Epithelial cell of prostate (primary cell): ENCODE data around the gene SYT7.
A peak's percentile ranks its signal among the peaks of the same experiment; 100 is the strongest.
"Not testable (repeated sequence)": the region's sequence is repeated elsewhere in the genome, so short reads cannot be mapped to it uniquely, and the experiment has no call there.

Experiments used
- DNase-seq: peaks from one replicate; pipeline ENCODE4 v3.0.0-alpha.2; 2011; ENCODE audit warnings: low read depth, low spot score
- H3K27ac ChIP-seq: fragments of 450-650 bp; 2 replicates; pipeline ENCODE4 v1.5.1; 2017; ENCODE audit warnings: mild to moderate bottlenecking

Gene SYT7, protein sequence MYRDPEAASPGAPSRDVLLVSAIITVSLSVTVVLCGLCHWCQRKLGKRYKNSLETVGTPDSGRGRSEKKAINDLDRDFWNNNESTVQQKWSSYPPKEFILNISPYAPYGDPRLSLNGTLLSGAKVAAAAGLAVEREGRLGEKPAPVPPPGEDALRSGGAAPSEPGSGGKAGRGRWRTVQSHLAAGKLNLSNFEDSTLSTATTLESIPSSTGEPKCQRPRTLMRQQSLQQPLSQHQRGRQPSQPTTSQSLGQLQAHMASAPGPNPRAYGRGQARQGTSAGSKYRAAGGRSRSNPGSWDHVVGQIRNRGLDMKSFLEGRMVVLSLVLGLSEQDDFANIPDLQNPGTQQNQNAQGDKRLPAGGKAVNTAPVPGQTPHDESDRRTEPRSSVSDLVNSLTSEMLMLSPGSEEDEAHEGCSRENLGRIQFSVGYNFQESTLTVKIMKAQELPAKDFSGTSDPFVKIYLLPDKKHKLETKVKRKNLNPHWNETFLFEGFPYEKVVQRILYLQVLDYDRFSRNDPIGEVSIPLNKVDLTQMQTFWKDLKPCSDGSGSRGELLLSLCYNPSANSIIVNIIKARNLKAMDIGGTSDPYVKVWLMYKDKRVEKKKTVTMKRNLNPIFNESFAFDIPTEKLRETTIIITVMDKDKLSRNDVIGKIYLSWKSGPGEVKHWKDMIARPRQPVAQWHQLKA

DNA sequence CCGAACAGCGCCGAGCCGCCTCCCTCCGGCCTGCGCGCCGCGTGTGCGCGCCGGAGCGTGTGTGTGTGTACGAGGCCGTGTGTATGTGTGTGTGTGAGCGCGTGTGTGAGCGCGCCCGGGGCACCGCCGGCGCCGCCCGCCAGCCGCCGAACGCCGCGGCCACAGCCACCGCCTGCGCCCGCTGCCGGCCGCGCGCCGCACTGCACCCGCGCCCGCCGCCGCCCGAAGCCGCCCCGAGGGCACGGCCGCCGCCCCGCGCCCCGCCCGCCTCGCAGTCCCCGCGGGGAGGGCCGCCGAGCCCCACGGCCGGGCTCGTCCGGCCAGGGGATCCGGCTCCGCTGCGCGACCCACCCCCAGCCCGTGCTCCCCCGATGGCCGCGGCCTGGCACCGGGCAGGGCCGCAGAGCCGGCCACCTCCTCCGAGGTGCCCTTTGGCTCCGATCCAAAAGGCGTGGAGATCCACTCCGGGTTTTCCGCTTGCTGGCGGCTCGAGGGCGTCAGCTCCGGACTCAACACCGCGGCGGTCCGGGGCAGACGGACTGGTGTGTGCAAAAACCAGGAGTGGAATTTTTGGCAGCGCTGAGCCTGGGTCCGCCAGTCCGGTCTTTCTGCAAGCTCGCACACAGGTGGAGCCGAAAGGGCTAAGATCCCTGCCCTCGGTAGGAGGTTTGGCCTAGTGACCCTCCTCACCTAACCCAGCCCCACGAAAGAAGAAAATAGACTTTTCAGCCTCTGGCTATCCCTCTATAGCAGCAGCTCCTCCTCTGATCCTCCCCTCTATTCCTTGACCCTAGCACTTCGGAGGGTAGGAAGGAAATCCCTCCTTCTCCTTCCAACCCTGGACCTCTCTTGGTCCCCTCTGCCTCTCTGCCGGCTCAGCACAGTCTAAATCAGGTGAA is at the start of gene SYT7:
TSS of gene SYT7 (minus strand) at position 47 of the 899 bp plus-strand sequence. CDS start 256 bp downstream, outside the sequence.
- peak; percentile 90 for DNase-seq
- H3K27ac ChIP-seq = peak within 1 kb of the TSS; percentile 51

DNA sequence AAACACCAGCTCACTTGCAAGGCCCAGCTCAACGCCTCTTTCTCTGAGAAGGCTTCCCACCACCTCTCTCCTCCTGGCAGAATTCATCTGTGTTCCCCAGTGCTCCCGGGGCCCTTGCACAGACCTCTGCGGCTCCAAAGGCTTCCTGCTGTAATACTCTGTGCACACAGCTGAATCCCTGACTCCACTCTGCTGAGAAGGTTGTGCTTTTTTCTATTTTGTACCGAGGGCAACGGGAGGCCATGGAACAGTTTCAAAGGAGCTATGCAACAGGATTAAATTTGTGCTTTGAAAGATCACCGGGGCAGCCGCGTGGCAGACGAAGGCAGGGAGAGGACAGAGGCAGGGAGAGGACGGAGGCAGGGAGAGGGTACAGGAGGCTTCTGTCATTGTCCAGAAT is 49.2 kb upstream of the SYT7 start:
- no peak overlapping the region for H3K27ac ChIP-seq
- no peak for DNase-seq

DNA sequence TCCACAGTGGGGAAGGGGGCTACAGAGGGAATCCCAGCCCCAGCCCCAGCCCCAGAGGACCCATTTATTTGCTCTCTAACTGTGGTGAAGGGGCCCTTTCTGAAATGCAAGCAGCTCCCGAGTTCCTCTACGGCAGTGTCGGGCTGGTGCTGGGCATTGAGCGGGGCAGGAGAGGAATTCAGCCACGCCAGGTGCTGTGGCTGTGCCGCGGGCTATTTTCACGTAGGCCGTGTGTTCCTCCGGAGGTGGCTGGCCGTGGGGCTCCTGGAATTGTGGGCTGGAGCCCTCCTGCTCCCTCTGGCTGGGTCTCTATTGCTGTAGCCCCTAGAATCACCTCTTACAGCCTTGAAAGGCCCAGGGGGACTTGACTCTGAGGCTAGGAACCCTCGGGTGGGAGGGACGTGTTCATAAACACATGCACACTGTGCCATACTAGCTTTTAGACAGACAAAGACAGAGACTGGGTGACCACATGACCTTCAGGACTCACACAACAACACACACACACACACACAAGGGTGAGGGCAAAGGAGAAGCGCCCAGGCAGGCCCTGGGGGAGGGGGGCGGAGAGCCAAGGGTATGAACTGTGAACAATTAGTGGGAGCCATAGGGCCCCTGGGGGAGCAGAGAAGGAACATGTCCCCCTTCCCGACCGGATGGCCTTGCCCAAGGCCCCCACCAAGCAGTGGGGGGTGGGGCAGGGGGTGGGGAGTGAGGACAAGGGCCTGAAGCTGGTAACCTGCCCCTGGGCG is 48.4 kb upstream of the SYT7 start:
- DNase-seq = no peak
- no peak overlapping the region for H3K27ac ChIP-seq

DNA sequence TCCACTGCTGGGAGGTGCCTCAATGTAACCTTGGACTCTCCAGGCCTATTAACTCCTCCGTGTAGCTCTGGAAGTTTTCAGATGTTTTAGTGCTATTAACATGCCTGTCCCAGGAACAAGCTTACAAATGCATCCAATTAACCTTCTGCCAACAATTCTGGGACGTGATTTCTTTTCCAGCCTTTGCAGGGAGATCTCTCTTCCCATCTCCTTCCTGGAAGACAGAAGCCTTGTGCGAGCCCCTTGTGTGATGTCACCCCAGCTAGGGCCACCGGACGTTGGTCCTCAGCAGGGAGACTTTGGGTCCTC is 47.7 kb upstream of the SYT7 start:
- no peak overlapping the region for H3K27ac ChIP-seq
- DNase-seq = no peak

DNA sequence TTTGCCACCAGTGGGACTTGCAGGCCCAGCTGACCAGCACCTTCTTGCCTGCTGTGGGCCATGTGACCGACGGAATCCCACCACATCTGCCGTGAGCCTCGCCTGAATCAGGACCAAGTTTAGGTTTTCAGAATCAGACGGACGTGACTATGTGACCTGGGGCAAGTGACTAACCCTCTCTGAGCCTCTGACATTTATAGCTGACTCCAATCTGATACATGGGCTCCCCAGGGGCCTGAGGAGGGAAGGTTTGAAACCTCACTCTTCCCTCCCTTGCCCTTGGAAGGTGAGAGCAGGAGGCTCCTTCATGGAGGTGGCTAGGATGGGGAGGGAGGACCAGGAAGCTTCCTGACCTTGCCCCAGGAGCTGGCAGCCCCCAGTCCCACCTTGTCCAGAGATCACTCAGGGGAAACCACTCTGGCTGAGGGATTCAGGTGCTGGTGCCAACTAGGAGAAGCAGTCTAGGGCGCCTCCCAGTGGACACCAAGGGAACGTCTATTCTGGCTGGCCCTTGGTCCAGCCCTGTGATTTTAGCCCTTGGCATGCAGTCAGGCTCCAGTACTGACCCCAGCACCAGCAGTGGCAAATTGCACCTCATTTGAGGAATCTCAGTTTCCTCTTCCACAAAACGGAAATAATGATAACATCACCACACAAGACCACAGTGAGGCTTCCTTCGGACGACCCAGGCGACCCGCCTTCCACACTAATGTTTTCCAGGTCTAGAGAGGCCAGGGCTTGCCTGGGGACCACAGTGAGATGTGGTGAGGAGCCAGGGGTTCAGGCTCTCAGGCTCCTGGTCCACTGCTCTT is 47.2 kb upstream of the SYT7 start:
- no peak for DNase-seq
- peak overlapping the region; percentile 62 for H3K27ac ChIP-seq

DNA sequence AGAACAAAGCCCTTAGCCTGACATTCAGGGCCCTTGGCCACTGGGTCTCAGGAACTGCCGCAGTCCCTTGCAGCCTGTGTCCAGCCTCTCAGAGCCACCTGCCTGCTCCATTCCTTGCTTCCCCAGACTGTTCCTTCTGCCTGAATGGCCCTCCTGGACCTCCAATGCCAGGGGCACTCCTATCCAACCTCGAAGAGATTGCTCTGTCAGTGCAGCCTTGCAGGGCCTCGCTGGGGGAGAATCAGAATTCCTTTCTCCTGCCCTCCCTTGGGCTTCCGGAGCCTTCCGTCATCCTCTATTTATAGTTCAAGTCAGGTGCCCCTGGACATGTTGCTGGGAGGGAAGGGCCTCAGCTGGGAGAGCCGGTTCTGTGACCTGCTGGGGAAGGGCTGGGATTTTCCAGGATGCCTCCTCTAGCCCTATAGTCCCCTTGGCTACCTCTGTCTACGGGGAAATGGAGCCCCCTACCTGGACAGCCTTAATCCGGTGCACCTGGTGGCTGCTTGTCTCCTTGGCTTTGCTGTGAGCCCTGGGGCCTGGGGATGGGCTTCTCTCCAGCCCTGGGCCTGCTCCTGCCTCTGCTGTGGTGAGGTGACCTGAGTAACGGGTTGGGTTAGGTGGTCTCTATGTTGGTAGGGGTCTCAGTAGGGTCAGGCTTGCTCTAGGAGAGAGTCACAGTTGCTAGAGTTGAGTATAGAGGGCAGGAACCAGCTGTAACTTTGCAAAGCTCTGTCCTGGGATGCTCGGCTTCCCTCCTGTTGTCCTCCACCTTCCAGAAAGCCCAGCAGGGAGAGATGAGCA is 45.9 kb upstream of the SYT7 start:
- DNase-seq = peak; percentile 81
- peak overlapping the region; percentile 62 for H3K27ac ChIP-seq

DNA sequence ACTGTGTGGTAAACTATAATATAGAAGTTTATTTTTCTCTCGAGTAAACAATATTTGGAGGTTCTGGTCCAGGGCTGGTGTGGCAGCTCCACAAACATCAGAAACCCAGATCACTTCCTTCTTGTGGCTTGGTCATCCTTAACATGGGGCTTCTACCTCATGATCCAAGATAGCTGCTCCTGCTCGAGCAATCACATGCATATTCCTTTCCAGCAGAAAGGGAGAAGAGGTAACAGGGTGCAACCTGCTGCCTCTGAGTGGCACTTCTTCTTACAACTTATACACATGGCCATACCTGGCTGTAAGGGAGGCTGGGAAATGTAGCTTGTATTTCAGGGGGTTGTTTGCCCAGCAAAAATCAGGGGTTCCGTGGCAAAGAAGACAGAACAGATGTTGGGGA is 44.6 kb upstream of the SYT7 start:
- no peak for DNase-seq
- no peak overlapping the region for H3K27ac ChIP-seq

DNA sequence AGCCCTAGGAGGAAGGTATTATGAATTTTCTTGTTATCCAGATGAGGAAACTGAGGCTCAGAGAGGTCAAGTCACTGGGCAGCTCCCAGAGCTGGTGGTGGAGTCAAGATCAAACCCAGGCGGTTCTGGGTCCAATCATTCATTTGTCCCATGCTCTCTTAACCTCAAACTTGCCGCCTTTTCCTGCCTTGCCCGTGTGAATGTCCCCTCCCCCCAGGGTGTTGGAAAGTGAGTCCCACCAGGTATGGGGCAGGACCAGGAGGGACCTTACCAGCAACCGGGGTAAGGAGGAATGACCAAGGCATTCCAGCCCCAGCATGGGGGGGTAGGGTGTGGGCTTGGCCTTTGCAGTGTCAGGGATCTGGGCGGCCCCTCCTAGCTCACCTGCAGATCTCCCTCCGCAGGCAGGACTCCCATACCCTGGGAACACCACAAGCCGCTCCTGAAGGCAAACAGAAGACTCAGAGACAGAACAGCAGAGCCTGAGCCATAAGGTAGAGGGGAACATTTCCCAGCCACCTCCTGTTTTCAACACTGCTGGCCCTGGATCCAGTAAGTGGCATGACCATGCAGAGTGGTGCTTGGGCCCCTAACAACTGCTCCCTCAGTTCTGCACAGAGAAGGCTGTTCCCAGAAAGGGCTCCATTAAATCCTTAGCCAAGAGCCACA is 41.2 kb upstream of the SYT7 start:
- no peak for DNase-seq
- no peak overlapping the region for H3K27ac ChIP-seq

DNA sequence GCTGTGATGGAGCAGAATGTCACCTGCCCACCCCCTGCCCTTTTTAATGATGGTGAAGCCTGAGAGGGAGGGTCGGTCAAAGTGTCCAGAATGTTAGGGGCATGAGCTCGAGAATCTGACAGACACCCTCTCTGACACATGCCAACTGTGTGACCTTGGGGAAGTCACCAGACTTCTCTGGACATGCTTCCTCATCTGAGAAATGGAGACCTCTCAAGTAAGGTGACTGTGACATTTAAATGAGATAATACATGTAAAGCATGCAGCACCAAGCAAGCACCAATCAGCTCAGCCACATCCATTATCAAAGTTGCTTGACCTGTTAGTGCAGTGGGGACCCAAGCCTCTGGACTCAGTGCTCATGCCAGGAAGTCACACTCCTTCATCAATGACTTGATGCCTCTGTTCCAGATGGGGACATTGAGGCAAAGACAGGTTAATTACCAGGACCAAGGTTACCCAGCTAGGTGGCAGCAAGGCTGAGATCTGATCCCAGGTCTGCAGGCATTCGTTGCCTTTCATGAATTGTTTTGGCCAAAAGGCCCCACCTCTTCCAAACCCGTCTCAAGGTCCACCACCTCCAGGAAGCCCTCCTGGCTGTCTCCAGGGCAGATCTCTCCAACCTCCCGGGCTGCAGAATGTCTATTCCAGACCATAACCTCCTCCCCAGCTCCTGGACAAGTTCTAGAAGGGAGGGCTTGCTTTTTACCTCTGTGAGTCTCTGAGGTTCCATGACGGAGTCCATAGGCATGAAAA is 38.8 kb upstream of the SYT7 start:
- H3K27ac ChIP-seq = no peak overlapping the region
- DNase-seq = no peak

DNA sequence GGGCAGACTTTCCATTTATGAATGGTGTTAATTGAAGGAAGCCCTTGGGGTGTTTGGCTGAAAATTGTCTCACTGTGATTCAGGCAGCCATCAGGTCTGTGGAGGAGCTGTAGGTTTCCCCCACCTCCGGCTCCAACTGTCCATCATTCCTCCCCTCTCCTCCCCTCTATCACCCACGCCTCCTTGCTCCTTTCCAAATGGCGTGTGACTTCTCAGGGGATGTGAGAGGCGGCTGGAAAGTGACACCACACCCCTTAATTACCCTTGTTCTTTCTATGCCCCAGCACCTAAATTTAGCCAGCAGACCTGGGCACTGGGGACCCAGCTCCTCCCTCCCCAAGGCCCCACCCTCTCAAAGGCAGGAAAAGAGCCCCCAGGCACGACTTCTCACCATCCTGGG is 38.1 kb upstream of the SYT7 start:
- no peak for DNase-seq
- no peak overlapping the region for H3K27ac ChIP-seq

DNA sequence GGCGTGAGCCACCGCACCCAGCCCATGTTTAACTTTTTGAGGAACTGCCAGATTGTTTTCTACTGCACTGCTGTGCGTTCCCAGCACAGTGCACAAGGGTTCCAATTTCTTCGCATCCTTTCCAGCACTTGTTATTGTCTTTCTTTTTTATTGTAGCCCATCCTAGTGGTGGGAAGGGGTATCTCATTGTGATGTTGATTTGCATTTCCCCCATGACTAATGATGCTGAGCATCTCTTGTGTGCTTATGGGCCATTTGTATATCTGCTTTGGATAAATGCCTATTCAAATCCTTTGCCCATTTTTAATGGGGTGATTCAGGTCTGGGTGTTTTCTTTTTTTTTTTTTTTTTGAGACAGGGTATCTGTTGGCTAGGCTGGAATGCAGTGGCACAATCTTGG is 36.6 kb upstream of the SYT7 start:
- peak overlapping the region; percentile 97 for H3K27ac ChIP-seq
- no peak for DNase-seq

DNA sequence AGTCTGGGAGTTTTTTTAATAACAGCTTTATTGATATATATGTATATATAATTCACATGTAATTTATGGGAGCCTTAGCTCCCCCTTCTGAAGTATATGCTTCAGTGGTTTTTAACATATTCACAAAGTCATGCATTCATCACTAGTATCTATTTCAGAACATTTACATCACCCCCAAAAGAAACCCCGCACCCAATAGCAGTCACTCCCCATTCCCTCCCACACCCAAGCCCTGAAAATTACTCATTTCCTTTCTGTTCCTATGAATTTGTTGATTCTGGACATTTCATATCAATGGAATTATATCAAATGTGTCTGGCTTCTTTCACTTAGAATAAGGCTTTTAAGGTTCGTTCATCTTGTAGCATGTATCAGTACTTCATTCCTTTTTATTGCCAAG is 35.6 kb upstream of the SYT7 start:
- DNase-seq = no peak
- H3K27ac ChIP-seq = peak overlapping the region; percentile 97

DNA sequence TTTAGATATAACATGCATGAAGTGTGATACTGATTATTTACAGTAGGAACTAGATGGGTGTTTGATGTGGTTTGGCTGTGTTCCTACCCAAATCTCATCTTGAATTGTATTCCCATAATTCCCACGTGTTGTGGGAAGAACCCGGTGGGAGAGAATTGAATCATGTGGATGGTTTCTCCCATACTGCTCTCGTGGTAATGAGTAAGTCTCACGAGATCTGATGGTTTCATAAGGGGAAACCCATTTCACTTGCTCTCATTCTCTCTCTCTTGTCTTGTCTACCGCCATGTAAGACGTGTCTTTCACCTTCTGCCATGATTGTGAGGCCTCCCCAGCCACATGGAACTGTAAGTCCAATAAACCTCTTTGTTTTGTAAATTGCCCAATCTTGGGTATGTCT is 33.9 kb upstream of the SYT7 start:
- H3K27ac ChIP-seq = peak overlapping the region; percentile 97
- DNase-seq = not testable (repeated sequence)

DNA sequence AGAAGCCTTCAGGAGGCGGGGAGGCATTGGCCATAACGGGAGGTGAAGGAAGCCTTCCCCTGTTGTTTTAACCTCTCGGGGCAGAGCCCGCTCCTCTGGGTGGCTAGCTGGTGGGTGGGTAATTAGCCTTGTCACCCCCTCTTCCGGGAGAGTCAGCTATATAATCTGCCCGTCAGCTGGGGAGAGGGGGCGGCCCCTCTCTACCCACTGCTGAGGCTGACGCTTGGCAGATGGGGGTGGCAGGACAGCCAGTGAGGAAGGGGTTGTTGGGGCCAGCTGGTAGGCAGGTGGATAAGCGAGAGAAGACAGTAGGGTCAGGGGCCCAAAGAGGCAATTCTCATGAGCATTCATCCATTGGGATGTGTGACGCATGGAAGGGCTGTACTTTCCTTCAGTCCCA is 33.0 kb upstream of the SYT7 start:
- no peak overlapping the region for H3K27ac ChIP-seq
- DNase-seq = no peak

DNA sequence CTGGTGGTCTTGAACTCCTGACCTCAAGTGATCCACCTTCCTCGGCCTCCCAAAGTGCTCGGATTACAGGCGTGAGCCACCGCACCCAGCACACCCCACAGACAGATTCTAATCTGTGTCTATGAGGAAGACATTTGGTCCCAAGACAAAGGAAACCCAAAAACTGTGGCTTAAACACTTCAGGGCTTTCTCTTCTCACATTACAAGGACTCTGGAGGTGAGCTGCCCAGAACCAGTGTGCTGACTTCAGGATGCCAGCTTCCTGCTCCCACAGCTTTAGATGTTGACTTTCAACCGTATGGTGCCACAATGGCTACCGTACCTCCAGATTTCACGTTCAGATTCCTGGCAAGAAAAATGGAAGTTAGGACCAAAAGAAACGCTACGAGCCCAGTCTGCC is 32.2 kb upstream of the SYT7 start:
- no peak overlapping the region for H3K27ac ChIP-seq
- no peak for DNase-seq

DNA sequence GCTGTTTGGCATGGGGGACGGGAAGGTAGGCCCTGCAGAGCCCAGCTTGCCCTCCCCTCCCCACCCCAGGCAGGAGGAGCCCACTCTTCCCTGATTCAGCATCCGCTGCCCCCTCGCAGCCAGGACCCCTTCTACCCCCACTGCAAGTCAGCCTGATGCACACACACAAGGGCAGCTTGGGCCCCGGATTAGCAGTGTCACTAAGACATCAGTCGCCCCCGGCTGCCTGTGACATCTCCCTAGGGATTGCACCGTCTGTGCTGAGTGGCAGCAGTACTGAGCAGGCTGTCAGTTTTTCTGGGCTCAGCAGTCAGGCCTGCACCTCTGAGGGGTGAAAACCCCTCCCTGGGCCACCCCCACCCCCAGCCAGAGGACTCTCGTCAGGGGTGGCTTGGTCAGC is 30.4 kb upstream of the SYT7 start:
- no peak overlapping the region for H3K27ac ChIP-seq
- DNase-seq = no peak

DNA sequence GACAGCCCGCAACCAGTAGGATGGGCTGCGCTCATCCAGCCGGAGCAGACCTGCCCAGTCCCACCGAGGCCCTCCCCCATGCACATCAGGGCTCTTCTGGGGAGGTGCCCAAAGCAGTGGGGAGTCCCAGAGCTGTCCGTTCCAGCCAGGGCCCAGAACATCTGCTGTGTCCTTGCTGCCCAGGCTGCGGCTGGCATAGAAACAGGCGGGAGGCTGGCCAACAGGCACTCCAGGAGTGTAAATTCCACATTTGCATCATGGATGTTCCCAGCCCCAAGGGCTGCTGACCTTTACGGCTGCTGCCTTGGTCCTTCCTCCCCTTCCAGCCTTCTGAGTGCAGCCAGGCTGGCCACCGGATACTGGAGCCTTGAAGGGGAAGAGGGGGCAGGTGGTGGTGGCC is 30.0 kb upstream of the SYT7 start:
- no peak for DNase-seq
- no peak overlapping the region for H3K27ac ChIP-seq

DNA sequence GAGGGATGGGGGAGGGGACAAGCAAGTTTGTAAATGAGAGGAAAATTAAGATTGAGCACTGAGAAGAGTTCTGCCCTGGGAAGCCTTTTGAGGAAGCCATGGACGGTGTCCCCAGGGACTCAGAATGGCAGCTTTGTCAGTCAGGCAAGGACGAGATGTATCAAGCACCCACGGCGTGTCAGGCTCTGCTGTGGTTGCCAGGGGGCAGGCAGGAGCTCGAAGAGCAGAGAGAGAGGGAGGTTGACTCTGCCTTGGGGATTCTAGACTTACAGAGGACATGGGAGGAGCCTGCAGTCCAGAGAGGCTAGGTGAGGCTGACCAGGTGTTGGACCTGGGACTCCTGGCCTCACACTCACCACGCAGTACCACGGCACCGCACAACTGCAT is 29.1 kb upstream of the SYT7 start:
- H3K27ac ChIP-seq = no peak overlapping the region
- no peak for DNase-seq
